ENCODE measurements around the gene ZNF76.

Gene ZNF76

DNA sequence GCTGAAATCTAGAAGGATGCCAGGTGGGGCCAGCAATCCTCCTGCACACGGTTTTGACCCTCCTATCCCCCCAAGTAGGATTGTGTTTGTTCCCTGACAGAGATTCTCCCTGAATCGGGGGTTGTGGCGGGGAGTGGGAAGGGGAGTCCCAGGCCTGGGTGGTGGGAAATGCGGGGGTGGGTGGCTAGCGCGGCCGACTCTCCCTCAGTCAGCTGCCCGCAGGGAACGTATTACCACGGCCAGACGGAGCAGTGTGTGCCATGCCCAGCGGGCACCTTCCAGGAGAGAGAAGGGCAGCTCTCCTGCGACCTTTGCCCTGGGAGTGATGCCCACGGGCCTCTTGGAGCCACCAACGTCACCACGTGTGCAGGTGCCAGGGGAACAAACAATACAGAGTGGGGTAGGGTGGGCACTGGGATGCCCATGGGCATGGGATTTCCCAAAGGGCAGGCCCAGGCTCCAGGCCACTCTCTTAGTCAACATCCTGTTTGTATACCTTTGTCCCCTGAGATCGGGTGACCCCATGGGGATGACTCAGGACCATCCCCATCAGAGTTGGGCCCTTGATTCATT, 16.1 kb upstream of the ZNF76 start:
- DNase-seq = no peak
- no peak for TF ChIP-seq GATA1 (IDR thresholded peaks at IDR 0.05; ENCODE audit: low read depth, low read length)
- no peak for TF ChIP-seq POLR2A (IDR thresholded peaks at IDR 0.05; ENCODE audit: low read length)

DNA sequence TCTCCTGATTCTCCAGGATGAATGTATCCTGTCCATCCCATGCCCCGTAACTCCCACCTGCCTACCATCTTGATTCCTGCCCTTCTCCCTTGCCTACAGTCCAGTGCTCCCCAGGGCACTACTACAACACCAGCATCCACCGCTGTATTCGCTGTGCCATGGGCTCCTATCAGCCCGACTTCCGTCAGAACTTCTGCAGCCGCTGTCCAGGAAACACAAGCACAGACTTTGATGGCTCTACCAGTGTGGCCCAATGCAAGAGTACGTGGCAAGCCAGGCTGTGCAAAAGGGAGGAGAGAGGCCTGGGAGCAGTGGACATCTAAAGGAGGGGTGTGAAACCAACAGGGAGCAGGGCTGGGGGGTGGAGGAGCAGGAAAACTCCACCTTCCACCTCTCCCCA, 15.0 kb upstream of the ZNF76 start:
- TF ChIP-seq GATA1 (IDR thresholded peaks at IDR 0.05; ENCODE audit: low read depth, low read length) (no peak), POLR2A (IDR thresholded peaks at IDR 0.05; ENCODE audit: low read length) (no peak)
- no peak for DNase-seq

DNA sequence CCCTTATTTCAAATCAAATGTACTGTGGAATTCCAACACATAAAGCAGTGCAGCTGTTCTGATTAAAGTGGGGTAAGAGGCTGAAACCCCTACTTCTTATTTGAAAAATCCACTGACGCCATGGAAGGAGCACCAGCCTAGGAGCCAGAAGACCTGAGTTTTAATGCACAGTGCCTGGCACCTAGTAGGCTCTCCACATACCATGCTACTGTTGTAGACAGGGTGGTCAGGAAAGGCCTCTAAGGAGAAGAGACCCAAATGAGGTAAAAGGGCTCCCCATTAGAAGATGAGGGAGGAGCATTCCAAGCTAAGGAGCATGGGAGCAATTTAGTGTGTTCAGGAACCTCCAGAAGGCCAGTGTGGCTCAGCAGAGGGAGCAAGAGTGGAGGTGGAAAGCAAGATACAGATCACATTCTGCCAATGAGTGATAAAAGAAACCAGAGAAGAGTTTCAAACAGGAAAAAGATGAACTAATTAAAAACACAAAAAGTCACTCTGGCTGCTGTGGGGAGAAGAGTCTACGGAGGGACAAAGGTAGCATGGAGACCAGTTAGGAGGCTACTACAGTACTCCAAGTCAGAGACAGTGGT, 11.8 kb upstream of the ZNF76 start:
- TF ChIP-seq POLR2A (IDR thresholded peaks at IDR 0.05; ENCODE audit: low read length) = no peak
- TF ChIP-seq GATA1 (IDR thresholded peaks at IDR 0.05; ENCODE audit: low read depth, low read length) = no peak
- peak in 1 of 2 experiments; percentile 25 for DNase-seq

DNA sequence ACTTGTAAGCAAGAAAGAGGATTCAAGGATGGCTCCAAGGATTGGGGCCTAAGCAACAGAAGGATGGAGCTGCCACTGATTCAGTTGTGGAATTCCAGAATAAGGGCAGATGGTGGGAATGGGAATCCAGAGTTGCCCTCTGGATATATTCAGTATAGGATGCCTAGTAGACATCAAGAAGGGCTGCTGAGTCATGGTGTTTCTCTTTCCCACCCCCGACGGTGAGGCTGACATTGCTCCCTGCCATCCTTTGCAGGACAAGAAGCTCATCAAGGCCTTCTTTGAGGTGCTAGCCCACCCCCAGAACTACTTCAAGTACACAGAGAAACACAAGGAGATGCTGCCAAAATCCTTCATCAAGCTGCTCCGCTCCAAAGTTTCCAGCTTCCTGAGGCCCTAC, 11.2 kb upstream of the ZNF76 start:
- TF ChIP-seq POLR2A (IDR thresholded peaks at IDR 0.05; ENCODE audit: low read length) = no peak
- no peak for TF ChIP-seq GATA1 (IDR thresholded peaks at IDR 0.05; ENCODE audit: low read depth, low read length)
- DNase-seq = peak; percentile 47 to 64

DNA sequence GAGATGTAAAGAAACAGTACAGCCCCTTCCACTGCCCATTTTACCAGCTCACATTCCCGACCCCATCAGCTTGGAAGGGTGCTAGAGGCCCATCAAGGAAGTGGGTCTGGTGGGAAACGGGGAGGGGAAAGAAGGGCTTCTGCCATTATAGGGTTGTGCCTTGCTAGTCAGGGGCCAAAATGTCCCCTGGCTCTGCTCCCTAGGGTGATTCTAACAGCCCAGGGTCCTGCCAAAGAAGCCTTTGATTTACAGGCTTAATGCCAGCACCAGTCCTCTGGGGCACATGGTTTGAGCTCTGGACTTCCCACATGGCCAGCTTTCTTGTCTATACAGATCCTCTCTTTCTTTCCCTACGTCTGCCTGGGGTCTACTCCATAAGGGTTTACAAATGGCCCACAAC, 10.6 kb upstream of the ZNF76 start:
- no peak for TF ChIP-seq POLR2A (IDR thresholded peaks at IDR 0.05; ENCODE audit: low read length)
- TF ChIP-seq GATA1 (IDR thresholded peaks at IDR 0.05; ENCODE audit: low read depth, low read length) = no peak
- no peak for DNase-seq

GRCh38 chr6:35251949-35252348, 7.6 kb upstream of the ZNF76 start:
- TF ChIP-seq POLR2A (IDR thresholded peaks at IDR 0.05; ENCODE audit: low read length) = no peak
- TF ChIP-seq GATA1 (IDR thresholded peaks at IDR 0.05; ENCODE audit: low read depth, low read length) = no peak
- no peak for DNase-seq

- TF ChIP-seq POLR2A (IDR thresholded peaks at IDR 0.05; ENCODE audit: low read length) (no peak), GATA1 (IDR thresholded peaks at IDR 0.05; ENCODE audit: low read depth, low read length) (no peak)
- DNase-seq = no peak
These were observed 6.3 kb upstream of the ZNF76 start for GRCh38 chr6:35253249-35253648.

- DNase-seq = peak in 1 of 2 experiments; percentile 31
- TF ChIP-seq POLR2A (IDR thresholded peaks at IDR 0.05; ENCODE audit: low read length) (no peak), GATA1 (IDR thresholded peaks at IDR 0.05; ENCODE audit: low read depth, low read length) (no peak)
These were observed 1.2 kb upstream of the ZNF76 start for GRCh38 chr6:35258336-35258735.

DNA sequence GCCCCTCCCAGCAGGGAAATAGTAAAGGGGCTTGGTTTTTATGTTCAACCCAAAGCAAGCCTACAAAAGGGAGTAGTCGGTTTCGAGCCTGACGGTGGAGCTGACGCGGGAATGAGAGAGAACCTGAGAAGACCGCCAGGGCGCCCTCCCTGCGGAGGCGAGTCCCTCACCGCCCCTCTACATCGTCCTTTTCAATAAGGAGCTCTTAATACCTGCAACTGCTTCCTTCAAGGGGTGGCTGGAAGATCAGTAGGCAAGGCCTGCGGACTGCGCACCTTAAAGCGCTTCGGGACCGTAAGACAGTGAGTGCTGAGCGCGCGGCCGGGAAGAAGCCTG, 709 bp upstream of the ZNF76 start:
- TF ChIP-seq GATA1 (IDR thresholded peaks at IDR 0.05; ENCODE audit: low read depth, low read length) (no peak), POLR2A (IDR thresholded peaks at IDR 0.05; ENCODE audit: low read length) (no peak)
- peak; percentile 82 to 85 for DNase-seq

DNA sequence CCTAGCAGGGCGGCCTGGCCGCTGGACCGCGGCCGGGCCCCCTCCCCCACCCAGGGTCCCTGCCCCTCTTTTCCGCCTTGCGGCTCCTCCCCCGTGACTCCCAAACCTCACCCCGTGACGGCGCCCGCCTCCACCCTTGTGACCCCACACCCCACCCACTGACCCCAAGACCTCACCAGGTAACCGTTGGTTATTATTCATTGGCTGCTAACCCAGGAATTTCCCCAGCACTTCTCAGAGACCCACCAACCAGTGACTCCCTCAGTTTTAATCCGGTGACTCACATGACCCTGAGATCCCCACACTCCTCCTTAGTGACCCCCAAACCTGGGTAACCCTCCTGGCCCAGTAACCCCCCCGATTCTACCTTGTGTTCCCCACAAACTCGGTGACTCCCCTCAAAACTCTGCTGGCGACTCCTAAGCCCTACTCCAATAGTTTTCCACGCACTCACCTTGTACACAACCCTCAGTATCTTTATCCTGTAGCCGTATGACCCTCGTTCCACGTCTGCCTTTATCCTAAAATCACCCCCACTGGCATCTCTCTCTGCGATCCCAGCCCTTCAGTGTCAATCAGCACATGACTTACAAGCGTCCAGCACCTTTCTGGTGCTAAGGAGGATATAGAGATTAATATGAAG, 534 bp downstream of the ZNF76 start:
- DNase-seq = peak; percentile 85 to 86
- TF ChIP-seq GATA1 (IDR thresholded peaks at IDR 0.05; ENCODE audit: low read depth, low read length) (no peak), POLR2A (IDR thresholded peaks at IDR 0.05; ENCODE audit: low read length) (no peak)

DNA sequence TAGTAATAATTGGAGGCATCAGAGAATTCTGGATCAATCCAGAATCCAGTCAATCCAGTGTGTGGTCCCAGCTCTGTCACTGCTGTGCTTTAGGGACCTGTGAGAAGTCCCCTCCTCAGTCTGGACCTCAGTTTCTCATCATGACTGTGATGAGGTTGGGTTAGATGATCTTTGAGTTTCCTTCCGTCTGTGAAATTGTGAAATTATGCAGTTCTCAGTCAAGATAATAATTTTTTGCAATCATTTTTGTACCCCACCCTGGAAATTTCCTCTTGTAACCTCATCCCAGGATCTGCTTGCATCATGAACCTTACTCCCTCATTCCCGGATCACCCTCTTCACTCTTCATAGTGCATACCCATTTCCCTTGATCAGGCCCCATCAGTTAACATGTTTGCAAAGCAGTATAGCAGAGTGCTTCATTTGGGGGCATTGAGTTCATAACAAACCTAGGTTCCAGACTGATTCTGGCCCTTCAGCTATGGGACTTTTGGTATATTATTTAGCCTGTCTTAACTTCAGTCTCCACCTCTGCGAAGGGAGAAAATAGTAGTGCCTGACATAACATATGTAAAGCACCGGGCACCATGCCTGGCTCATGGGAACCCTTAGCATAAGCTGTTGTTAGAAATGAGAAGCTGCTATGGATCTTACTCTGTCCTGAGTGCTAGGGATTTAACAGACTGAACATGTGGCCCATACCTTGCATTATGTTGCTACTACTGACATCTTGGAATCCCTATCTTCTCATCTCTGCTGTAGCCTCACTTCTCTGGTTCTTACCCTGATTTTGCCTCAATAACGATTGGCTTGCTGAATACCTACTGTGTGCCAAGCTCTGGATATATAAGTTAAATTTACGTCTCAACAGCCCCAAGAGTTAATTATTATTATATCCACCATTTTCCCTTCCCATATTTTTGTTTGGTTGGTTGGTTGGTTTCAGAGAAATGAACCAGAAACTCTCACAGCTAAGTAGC, 1.3 kb downstream of the ZNF76 start:
- DNase-seq = peak in 1 of 2 experiments; percentile 52
- TF ChIP-seq POLR2A (IDR thresholded peaks at IDR 0.05; ENCODE audit: low read length) = no peak
- no peak for TF ChIP-seq GATA1 (IDR thresholded peaks at IDR 0.05; ENCODE audit: low read depth, low read length)

GRCh38 chr6:35262596-35262995, 3.1 kb downstream of the ZNF76 start:
- TF ChIP-seq POLR2A (IDR thresholded peaks at IDR 0.05; ENCODE audit: low read length) (no peak), GATA1 (IDR thresholded peaks at IDR 0.05; ENCODE audit: low read depth, low read length) (no peak)
- no peak for DNase-seq

DNA sequence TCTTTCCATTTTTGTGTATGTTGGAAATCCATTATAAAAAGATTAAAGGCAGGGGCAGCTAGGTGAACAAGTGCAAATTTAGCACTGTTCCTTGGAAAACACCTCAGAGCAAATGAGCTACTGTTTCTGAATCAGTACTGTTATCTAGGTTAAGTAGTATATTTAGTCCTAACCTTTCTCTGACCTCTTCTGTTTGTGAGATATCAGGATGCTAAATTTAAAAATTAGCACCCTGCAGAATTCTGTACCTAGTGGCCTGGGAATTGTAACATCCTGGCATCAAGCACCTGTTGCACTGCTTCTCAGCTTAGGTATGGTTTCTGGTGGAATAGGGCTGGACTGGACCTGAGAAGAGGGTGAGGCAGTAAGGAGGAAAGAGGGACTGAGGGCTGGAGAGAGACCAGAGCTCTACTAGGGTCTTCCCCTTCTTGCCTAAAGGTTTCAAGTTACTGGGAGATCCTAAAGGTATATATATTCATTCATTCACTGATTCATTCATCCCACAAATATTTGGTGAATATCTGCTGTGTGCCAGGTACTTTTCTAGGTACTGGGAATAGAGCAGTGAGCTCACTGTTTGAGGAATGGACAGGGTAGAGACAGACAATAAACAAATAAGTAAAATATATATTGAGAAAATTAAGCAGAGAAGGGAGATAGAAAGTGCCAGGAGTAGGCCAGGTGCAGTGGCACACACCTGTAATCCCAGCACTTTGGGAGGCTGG, 5.2 kb downstream of the ZNF76 start:
- TF ChIP-seq GATA1 (IDR thresholded peaks at IDR 0.05; ENCODE audit: low read depth, low read length) (no peak), POLR2A (IDR thresholded peaks at IDR 0.05; ENCODE audit: low read length) (no peak)
- no peak for DNase-seq
